ENCODE data around the gene IFNA6. TPM values are rescaled to one million over a fixed set of nuclear protein-coding genes. Genes with fewer than 3 reads are reported as not detected.

Gene IFNA6
- total and polyA plus RNA-seq, 2 of the 8 experiments (the other 6 are each of a cell fraction or from before 2014, with no cell fraction given): not detected

DNA sequence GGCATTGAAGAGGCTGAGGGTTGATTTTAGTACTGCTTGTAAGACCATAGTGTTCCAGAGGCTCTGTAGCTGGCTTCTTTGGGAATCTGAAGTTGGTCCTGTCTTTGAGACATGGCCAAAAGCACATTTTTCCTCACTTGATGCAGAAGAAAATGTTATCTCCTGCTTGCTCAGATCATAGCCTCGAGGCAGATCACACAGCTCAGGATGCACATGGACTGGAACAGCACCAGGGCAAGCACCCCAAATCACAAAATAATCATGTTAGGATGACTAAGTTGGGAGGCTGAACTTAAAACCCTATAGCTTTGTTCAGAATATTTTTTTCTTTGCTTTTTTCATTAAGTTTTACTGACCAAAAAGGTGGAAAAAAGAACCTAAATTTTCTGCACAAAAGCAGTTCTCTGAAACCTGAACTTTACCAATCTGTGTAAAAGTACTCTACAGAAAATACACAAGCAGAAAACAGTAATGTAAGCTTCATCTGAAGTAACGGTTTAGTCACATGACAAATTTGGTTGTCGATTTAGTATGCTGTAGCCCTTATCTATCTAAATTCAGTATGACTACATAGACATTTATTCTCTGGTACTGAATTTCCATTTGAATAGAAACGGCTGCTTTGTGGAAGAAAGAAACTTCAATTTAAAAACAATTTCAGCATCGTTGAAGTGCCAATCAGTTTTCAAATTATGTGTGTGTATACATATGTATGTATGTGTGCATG, 18.8 kb downstream of the IFNA6 start (continued):
- TF ChIP-seq CHD7 (IDR thresholded peaks at IDR 0.05; ENCODE audit: insufficient replicate concordance, low read length) (no peak), YY1 (IDR thresholded peaks at IDR 0.05; ENCODE audit: low read depth, low read length) (no peak), SP4 (IDR thresholded peaks at IDR 0.05; ENCODE audit: low read length) (no peak), JUND (IDR thresholded peaks at IDR 0.05; ENCODE audit: low read length) (no peak), SIN3A (conservative IDR thresholded peaks at IDR 0.05 in 1 of 2, IDR thresholded peaks at IDR 0.05 in 1 of 2; ENCODE audit: low read depth in 1 of 2, low read length in 2 of 2) (no peak), E2F6 (IDR thresholded peaks at IDR 0.05) (no peak), NANOG (IDR thresholded peaks at IDR 0.05; ENCODE audit: insufficient read depth, low read depth, low read length, poor library complexity, severe bottlenecking) (no peak), SRF (IDR thresholded peaks at IDR 0.05; ENCODE audit: low read depth, low read length) (no peak), CHD1 (IDR thresholded peaks at IDR 0.05; ENCODE audit: low read depth, low read length) (no peak)

Data from H1 (cell line).